ENCODE data around the gene MGAM2. TPM values are rescaled to one million over a fixed set of nuclear protein-coding genes. Genes with fewer than 3 reads are reported as not detected.

Gene MGAM2
- total and polyA plus RNA-seq, 4 donors = 0.09 to 0.59 (median 0.11) TPM

GRCh38 chr7:142161921-142162320 is 50.4 kb downstream of the MGAM2 start:
- TF ChIP-seq YY1 (IDR thresholded peaks at IDR 0.05) (no peak), TAF1 (conservative IDR thresholded peaks at IDR 0.05) (no peak), ZBTB33 (IDR thresholded peaks at IDR 0.05) (no peak), HNF4G (IDR thresholded peaks at IDR 0.05) (no peak), ATF3 (IDR thresholded peaks at IDR 0.05) (no peak), CTCF (IDR thresholded peaks at IDR 0.05; ENCODE audit: low read depth, low read length, missing input control) (no peak), HNF4A (conservative IDR thresholded peaks at IDR 0.05) (no peak), RXRA (IDR thresholded peaks at IDR 0.05) (no peak), JUND (IDR thresholded peaks at IDR 0.05) (no peak), FOXA2 (IDR thresholded peaks at IDR 0.05) (no peak), FOXA1 (IDR thresholded peaks at IDR 0.05) (no peak)
- no peak overlapping the region for H3K27ac ChIP-seq (ENCODE audit: low read depth in 1 of 2, low read length in 2 of 2)
- 91% methylated on average over 1 of the region's 1 CpG for WGBS
- no peaks in the 10 kb centered on the region for H3K27me3 ChIP-seq (ENCODE audit: control insufficient read depth in 4 of 4, insufficient read depth in 4 of 4, low read length in 3 of 4)
- no peaks in the 10 kb centered on the region for H3K9me3 ChIP-seq (ENCODE audit: control insufficient read depth in 4 of 4, low read length in 3 of 4)
- H3K9ac ChIP-seq (ENCODE audit: low read depth in 1 of 2, low read length in 2 of 2) = no peak overlapping the region
- no peaks in the 10 kb centered on the region for H3K36me3 ChIP-seq (ENCODE audit: control insufficient read depth in 4 of 4, insufficient read depth in 3 of 4, low read depth in 1 of 4, low read length in 3 of 4)
- no peaks in the 10 kb centered on the region for H3K4me1 ChIP-seq (ENCODE audit: control insufficient read depth in 4 of 4, insufficient read depth in 4 of 4, low read length in 3 of 4)
- DNase-seq (ENCODE audit: low spot score) = no peak
- no peak overlapping the region for H3K4me3 ChIP-seq (ENCODE audit: low read depth in 1 of 3, low read length in 3 of 3)

GRCh38 chr7:142168746-142169145 is 57.2 kb downstream of the MGAM2 start:
- no peak for DNase-seq (ENCODE audit: low spot score)
- Histone ChIP-seq H3K9me3 (ENCODE audit: control insufficient read depth in 4 of 4, low read length in 3 of 4) (no peaks in the 10 kb centered on the region), H3K27ac (ENCODE audit: low read depth in 1 of 2, low read length in 2 of 2) (no peak overlapping the region), H3K4me3 (ENCODE audit: low read depth in 1 of 3, low read length in 3 of 3) (no peak overlapping the region), H3K27me3 (ENCODE audit: control insufficient read depth in 4 of 4, insufficient read depth in 4 of 4, low read length in 3 of 4) (no peaks in the 10 kb centered on the region), H3K9ac (ENCODE audit: low read depth in 1 of 2, low read length in 2 of 2) (no peak overlapping the region), H3K4me1 (ENCODE audit: control insufficient read depth in 4 of 4, insufficient read depth in 4 of 4, low read length in 3 of 4) (peaks cover 0 to 9% (median 4%) of the 10 kb centered on the region in 4 donors), H3K36me3 (ENCODE audit: control insufficient read depth in 4 of 4, insufficient read depth in 3 of 4, low read depth in 1 of 4, low read length in 3 of 4) (no peaks in the 10 kb centered on the region)
- TF ChIP-seq SP1 (IDR thresholded peaks at IDR 0.05) (no peak), REST (IDR thresholded peaks at IDR 0.05) (peak; percentile 98), NR2F2 (IDR thresholded peaks at IDR 0.05) (no peak)
- 96% methylated on average over 2 of the region's 2 CpGs for WGBS

Data from liver (tissue), 9 donors.